GM12892 (cell line): ENCODE results near the gene AP3D1.

Source experiments
- POLR2A ChIP-seq: IDR thresholded peaks from 2 replicates; pipeline ENCODE4 v1.6.1; 2011; ENCODE audit warnings: low read depth, low read length, control low read depth
- TAF1 ChIP-seq: IDR thresholded peaks from 2 replicates; pipeline ENCODE4 v1.6.1; 2011; ENCODE audit warnings: low read depth, mild to moderate bottlenecking, control low read depth, low read length, borderline replicate concordance

GRCh38 chr19:2051773-2052704, 99.3 kb downstream of the AP3D1 start:
- TF ChIP-seq POLR2A (no peak), TAF1 (no peak)
